Measurements from ENCODE around the gene LMAN1. TPM values are rescaled to one million over a fixed set of nuclear protein-coding genes. Genes with fewer than 3 reads are reported as not detected.

Gene LMAN1
- total and polyA plus RNA-seq, 2 donors (not counting 3 experiments of a cell fraction or from before 2014, with no cell fraction given): 43.8 to 92.5 TPM

GRCh38 chr18:59298871-59299270 is 60.2 kb downstream of the LMAN1 start:
- CTCF ChIA-PET: interaction anchor here (1.7 kb wide), 1 partner anchor 9 kb away, joined by 9 read pairs; no protein-coding TSS in a partner anchor

More at GRCh38 chr18:59298871-59299270, 60.2 kb downstream of the LMAN1 start:
- no peaks in the 10 kb centered on the region for H4K20me1 ChIP-seq (replicated peaks; ENCODE audit: control insufficient read depth, extremely low read depth, insufficient read depth, low read length)
- H3K27me3 ChIP-seq (ENCODE audit: control insufficient read depth in 2 of 2, insufficient read depth in 2 of 2, low read length in 2 of 2): peaks cover 0 to 5% of the 10 kb centered on the region in 2 experiments
- H3K9me3 ChIP-seq (replicated peaks; ENCODE audit: control insufficient read depth, insufficient read depth, low read length): no peaks in the 10 kb centered on the region
- no TSS peak for BruUV-seq (replicated peaks)
- POLR2A ChIA-PET: no interaction called here
- H2AFZ ChIP-seq (ENCODE audit: low read depth, low read length): no peak overlapping the region
- H3K4me1 ChIP-seq (ENCODE audit: control insufficient read depth, extremely low read depth, insufficient read depth, low read length): peaks cover 3% of the 10 kb centered on the region
- FAIRE-seq (no peak), DNase-seq (ENCODE audit: low read depth, low spot score) (no peak)
- no peaks in the 10 kb centered on the region for H3K9me1 ChIP-seq (replicated peaks; ENCODE audit: control insufficient read depth, extremely low read depth, insufficient read depth, low read length)
- no peak overlapping the region for H3K9ac ChIP-seq (replicated peaks; ENCODE audit: extremely low read depth, insufficient read depth, low read length)
- H3K4me3 ChIP-seq (replicated peaks in 1 of 3; ENCODE audit: insufficient read depth in 1 of 3, low read depth in 1 of 3, low read length in 3 of 3): no peak overlapping the region
- no peak for TF ChIP-seq POLR2A (IDR thresholded peaks at IDR 0.05; ENCODE audit: low read depth, low read length)
- no peak for TF ChIP-seq MAX (IDR thresholded peaks at IDR 0.05; ENCODE audit: insufficient read depth, insufficient read length)
- TF ChIP-seq POLR2AphosphoS5 (IDR thresholded peaks at IDR 0.05; ENCODE audit: insufficient read depth, low read depth, low read length): no peak
- no peak for TF ChIP-seq CTCF (IDR thresholded peaks at IDR 0.05; ENCODE audit: extremely low read depth in 1 of 2, insufficient read depth in 1 of 2, low read depth in 1 of 2, low read length in 2 of 2)
- TF ChIP-seq MYC (IDR thresholded peaks at IDR 0.05; ENCODE audit: low read depth, low read length): no peak
- no peak for TF ChIP-seq JUN (IDR thresholded peaks at IDR 0.05; ENCODE audit: borderline replicate concordance, insufficient read depth, insufficient read length, low read depth)
- TF ChIP-seq EZH2 (IDR thresholded peaks at IDR 0.05; ENCODE audit: borderline replicate concordance, low read depth, low read length, severe bottlenecking): no peak
- TF ChIP-seq GATA2 (IDR thresholded peaks at IDR 0.05; ENCODE audit: insufficient read depth, insufficient read length, low read depth, low read length): no peak
- TF ChIP-seq FOS (IDR thresholded peaks at IDR 0.05; ENCODE audit: borderline replicate concordance, insufficient read depth, low read length): no peak
- no peaks in the 10 kb centered on the region for H3K79me2 ChIP-seq (ENCODE audit: control insufficient read depth, insufficient read depth, low read length)
- no peak overlapping the region for H3K4me2 ChIP-seq (ENCODE audit: insufficient read depth, low read length)
- no peak overlapping the region for H3K27ac ChIP-seq (ENCODE audit: insufficient read depth, low read depth, low read length)
- intact Hi-C loops (cut with micrococcal nuclease) (no loop called here), dilution Hi-C loops (cut with MboI; ENCODE audit: extremely low pct_ligation_motif_present, low sequenced_read_pairs) (no loop called here)
- no peaks in the 10 kb centered on the region for H3K36me3 ChIP-seq (ENCODE audit: control insufficient read depth in 2 of 2, extremely low read depth in 1 of 2, insufficient read depth in 2 of 2, low read length in 2 of 2)

Data from endothelial cell of umbilical vein (primary cell).